WTC11 (cell line): ENCODE results near the gene NBEA.

Source experiments
- CTCF ChIP-seq: fragments of 200-600 bp; IDR thresholded peaks from 2 replicates; pipeline ENCODE4 v1.8.0; 2022; ENCODE audit warnings: antibody characterized with exemption
- GTF2I ChIP-seq: fragments of 250-450 bp; sonication (Bioruptor Pico); conservative IDR thresholded peaks from 2 replicates; pipeline ENCODE4 v1.4.0; 2021; ENCODE audit warnings: mild to moderate bottlenecking
- NFE2L1 ChIP-seq: sonication (generic); formaldehyde crosslinking; IDR thresholded peaks from 2 replicates; pipeline ENCODE4 v1.8.1; 2023; ENCODE audit warnings: missing genetic modification reagents

GRCh38 chr13:35496006-35496405, 553.9 kb downstream of the NBEA start:
- TF ChIP-seq GTF2I (CRISPR knock-in tag) (no peak), NFE2L1 (CRISPR knock-in tag) (no peak), CTCF (no peak)
